HEK293 (cell line): ENCODE results near the gene SP8.

Experiments used
- RBAK ChIP-seq: fragments of 450-650 bp; formaldehyde crosslinking; IDR thresholded peaks from 2 replicates; pipeline ENCODE4 v1.5.1; 2016; ENCODE audit warnings: missing biosample characterization, missing genetic modification characterization
- ZNF324 ChIP-seq: fragments of 450-650 bp; formaldehyde crosslinking; IDR thresholded peaks from 2 replicates; pipeline ENCODE4 v1.5.1; 2016; ENCODE audit warnings: missing biosample characterization, missing genetic modification characterization

- TF ChIP-seq ZNF324 (tag by site-specific recombination) (no peak), RBAK (tag by site-specific recombination) (no peak)
Measured at GRCh38 chr7:20748853-20749252, 37.8 kb downstream of the SP8 start.
